ENCODE measurements around the gene EIF5A2.
"Not testable (repeated sequence)": the region's sequence is repeated elsewhere in the genome, so short reads cannot be mapped to it uniquely, and the experiment has no call there.

The EIF5A2 gene

DNA sequence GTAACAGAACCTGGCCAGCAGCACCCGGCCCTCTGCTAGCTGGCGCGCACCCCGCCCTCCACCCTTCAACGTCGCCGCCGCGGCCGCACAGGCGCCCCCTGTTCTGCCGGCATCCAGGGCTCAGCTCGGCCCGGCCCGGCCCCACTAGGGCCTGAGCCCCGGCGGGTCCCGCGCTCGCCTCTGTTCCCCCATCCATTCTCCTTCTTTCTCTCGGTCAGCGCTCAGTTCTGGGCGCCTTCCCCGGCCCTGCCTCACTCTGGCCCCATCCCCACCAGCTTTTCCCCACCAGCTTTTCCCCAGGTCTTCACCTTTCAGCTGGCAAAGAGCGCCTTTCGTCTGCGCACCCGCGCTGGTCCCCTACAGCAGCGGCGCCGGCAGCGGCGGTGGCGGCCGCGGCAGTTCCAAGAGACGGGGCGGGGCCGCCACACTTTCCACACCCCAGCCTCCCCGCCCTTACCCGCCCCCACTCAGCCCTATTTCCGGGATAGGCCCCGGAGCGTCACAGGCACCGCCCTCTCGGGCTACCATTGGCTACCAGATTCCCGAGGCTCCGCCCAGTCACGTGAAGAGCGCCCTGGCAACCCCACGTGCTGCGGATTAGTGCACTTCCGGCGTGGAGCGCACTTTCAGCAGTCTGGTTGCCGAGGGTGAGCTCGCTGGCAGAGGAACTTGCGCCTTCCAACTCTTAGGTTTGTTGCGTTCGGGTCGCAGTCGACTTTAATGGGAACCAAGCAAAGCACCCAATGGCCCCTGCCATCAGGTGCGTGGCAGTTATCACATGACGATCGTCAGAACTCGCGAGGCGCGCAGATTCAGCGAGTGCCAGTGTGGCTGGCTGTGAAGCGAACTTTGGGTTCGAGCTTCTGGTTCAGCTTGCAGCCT, at the start of gene EIF5A2:
Gene EIF5A2 (minus strand): TSS at position 403 of the 882 bp plus-strand sequence. CDS start 831 bp downstream, outside the sequence.
- H3K27me3 ChIP-seq (ENCODE audit: control insufficient read depth, insufficient read depth, low read length): no peaks in the 10 kb centered on the region
- no peaks in the 10 kb centered on the region for H3K9me3 ChIP-seq (ENCODE audit: control insufficient read depth, low read length)
- H3K36me3 ChIP-seq (ENCODE audit: control insufficient read depth, insufficient read depth, low read length): no peaks in the 10 kb centered on the region
- peak within 1 kb of the TSS; percentile 56 for H3K9ac ChIP-seq (ENCODE audit: low read length)
- peak within 1 kb of the TSS; percentile 11 for H3K4me3 ChIP-seq (ENCODE audit: low read length)
- peaks cover 7% of the 10 kb centered on the region for H3K4me1 ChIP-seq (ENCODE audit: control insufficient read depth, insufficient read depth, low read length)

DNA sequence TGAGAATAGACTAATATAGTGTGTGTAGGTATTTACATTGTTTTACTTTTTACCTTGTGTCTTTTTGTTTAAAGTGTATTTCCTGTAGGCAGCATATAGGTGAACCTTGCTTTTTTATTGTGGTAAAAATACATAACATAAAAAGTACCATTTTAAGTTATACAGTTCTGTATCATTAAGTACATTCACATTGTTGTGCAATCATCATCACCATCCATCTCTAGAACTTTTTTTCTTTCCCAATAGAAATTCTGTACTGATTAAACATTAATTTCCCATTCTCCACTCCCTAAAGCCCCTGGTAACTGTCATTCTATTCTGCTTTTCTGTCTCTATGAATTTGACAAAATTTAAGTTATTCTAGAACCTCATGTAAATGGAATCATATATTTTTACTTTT, 48.2 kb upstream of the EIF5A2 start:
- H3K36me3 ChIP-seq (ENCODE audit: control insufficient read depth, insufficient read depth, low read length): no peaks in the 10 kb centered on the region
- no peak overlapping the region for H3K4me3 ChIP-seq (ENCODE audit: low read length)
- no peaks in the 10 kb centered on the region for H3K9me3 ChIP-seq (ENCODE audit: control insufficient read depth, low read length)
- H3K27me3 ChIP-seq (ENCODE audit: control insufficient read depth, insufficient read depth, low read length): no peaks in the 10 kb centered on the region
- no peak overlapping the region for H3K9ac ChIP-seq (ENCODE audit: low read length)
- H3K4me1 ChIP-seq (ENCODE audit: control insufficient read depth, insufficient read depth, low read length): no peaks in the 10 kb centered on the region

DNA sequence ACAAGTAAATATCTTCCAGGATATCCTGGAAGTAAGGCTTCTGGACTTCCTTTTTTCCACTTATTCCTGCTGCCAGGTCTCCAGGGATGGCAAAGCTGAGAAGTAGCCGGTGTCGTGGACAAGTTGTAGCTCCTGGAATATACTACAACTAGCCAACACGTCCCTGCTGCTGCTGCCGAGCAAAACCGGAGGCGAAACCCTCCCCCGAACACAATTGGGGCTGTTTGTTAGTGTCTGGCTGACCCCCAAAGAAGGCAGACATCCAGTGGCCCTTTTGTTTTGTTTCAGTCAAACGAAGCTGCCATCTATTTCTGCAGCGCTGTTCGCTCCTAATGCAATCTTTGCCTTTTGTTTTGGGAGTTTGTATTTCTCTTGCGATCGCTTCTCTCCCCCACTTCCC, 45.3 kb upstream of the EIF5A2 start:
- Histone ChIP-seq H3K4me1 (ENCODE audit: control insufficient read depth, insufficient read depth, low read length) (no peaks in the 10 kb centered on the region), H3K36me3 (ENCODE audit: control insufficient read depth, insufficient read depth, low read length) (no peaks in the 10 kb centered on the region), H3K27me3 (ENCODE audit: control insufficient read depth, insufficient read depth, low read length) (no peaks in the 10 kb centered on the region), H3K9ac (ENCODE audit: low read length) (no peak overlapping the region), H3K4me3 (ENCODE audit: low read length) (no peak overlapping the region), H3K9me3 (ENCODE audit: control insufficient read depth, low read length) (no peaks in the 10 kb centered on the region)

DNA sequence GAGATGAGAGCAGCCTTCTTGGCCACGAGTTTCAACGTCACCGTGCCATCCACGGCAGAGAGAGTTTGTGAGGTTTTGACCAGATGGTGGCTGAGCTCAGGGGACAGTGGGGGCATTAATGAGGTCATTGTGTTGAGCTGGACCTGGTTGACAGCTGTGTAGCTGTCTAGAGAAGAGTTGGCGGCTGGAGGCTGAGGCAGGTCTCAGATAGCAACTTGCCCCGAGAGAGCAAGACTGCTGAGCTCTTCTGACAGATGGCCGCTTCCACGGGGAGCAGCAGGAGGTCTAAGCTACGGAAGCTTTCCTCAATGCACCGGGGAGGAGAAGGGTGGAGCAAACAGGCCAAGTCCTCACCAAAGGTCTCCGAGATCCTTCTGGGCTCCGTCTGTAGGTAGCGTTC, 44.8 kb upstream of the EIF5A2 start:
- H3K9ac ChIP-seq (ENCODE audit: low read length): no peak overlapping the region
- H3K4me1 ChIP-seq (ENCODE audit: control insufficient read depth, insufficient read depth, low read length): no peaks in the 10 kb centered on the region
- no peak overlapping the region for H3K4me3 ChIP-seq (ENCODE audit: low read length)
- no peaks in the 10 kb centered on the region for H3K9me3 ChIP-seq (ENCODE audit: control insufficient read depth, low read length)
- no peaks in the 10 kb centered on the region for H3K27me3 ChIP-seq (ENCODE audit: control insufficient read depth, insufficient read depth, low read length)
- H3K36me3 ChIP-seq (ENCODE audit: control insufficient read depth, insufficient read depth, low read length): no peaks in the 10 kb centered on the region

DNA sequence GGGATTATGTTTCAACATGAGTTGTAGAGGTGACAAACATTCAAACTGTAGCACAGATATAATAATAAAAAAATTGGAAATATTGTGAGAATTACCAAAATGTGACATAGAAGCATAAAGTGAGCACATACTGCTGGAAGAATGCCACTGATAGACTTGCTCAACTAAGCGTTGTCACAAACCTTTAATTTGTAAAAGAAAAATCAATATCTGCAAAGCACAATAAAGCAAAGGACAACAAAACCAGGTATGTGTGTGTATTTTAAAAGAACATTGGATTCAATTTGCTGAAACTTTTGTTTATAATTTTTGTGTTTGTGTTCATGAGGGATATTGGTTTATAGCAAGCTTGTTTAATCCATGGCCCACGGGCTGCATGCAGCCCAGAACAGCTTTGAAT, 40.8 kb upstream of the EIF5A2 start:
- no peaks in the 10 kb centered on the region for H3K27me3 ChIP-seq (ENCODE audit: control insufficient read depth, insufficient read depth, low read length)
- no peaks in the 10 kb centered on the region for H3K36me3 ChIP-seq (ENCODE audit: control insufficient read depth, insufficient read depth, low read length)
- H3K9me3 ChIP-seq (ENCODE audit: control insufficient read depth, low read length): no peaks in the 10 kb centered on the region
- no peak overlapping the region for H3K4me3 ChIP-seq (ENCODE audit: low read length)
- H3K9ac ChIP-seq (ENCODE audit: low read length): no peak overlapping the region
- no peaks in the 10 kb centered on the region for H3K4me1 ChIP-seq (ENCODE audit: control insufficient read depth, insufficient read depth, low read length)

DNA sequence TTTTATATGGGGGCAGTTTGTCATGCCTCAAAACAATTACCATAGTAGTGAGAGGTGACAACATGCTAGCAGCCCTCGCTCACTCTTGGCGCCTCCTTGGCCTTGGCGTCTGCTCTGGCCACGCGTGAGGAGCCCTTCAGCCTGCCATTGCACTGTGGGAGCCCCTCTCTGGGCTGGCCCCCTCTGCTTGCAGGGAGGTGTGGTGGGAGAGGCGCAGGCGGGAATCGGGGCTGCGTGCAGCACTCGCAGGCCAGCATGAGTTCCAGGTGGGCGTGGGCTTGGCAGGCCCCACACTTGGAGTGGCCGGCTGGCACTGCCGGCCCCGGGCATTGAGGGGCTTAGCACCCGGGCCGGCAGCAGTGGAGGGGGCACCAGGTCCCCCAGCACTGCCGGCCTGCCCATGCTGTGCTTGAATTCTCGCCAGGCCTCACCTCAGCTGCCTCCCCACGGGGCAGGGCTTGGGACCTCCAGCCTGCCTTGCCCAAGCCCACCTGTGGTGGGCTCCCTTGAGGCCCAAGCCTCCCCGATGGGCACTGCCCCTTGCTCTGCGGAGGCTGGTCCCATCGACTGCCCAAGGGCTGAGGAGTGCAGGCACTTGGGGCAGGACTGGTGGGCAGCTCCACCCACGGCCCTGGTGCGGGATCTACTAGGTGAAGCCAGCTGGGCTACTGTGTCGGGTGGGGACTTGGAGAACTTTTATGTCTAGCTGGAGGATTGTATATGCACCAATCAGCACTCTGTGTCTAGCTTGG, 38.8 kb upstream of the EIF5A2 start:
- H3K9ac ChIP-seq (ENCODE audit: low read length): no peak overlapping the region
- H3K4me3 ChIP-seq (ENCODE audit: low read length): no peak overlapping the region
- H3K9me3 ChIP-seq (ENCODE audit: control insufficient read depth, low read length): no peaks in the 10 kb centered on the region
- H3K4me1 ChIP-seq (ENCODE audit: control insufficient read depth, insufficient read depth, low read length): no peaks in the 10 kb centered on the region
- no peaks in the 10 kb centered on the region for H3K27me3 ChIP-seq (ENCODE audit: control insufficient read depth, insufficient read depth, low read length)
- H3K36me3 ChIP-seq (ENCODE audit: control insufficient read depth, insufficient read depth, low read length): no peaks in the 10 kb centered on the region

DNA sequence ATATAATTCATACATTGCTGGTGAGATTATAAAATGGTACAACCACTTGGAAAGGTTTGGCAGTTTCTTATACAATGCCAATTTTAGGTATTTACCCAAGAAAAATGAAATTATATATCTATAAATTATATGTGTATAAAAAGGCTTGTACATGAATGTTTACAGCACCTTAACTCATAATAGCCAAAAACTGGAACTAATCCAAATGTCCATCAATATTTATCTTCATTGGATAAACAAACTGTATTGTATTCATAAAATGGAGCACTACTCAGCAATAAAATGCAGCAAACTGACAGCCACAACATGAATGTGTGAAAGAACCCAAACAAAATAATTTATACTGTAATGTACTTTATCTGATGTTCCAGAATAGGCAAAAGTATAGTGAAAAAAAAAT, 33.6 kb upstream of the EIF5A2 start:
- H3K4me1 ChIP-seq (ENCODE audit: control insufficient read depth, insufficient read depth, low read length): no peaks in the 10 kb centered on the region
- H3K4me3 ChIP-seq (ENCODE audit: low read length): no peak overlapping the region
- no peaks in the 10 kb centered on the region for H3K9me3 ChIP-seq (ENCODE audit: control insufficient read depth, low read length)
- no peak overlapping the region for H3K9ac ChIP-seq (ENCODE audit: low read length)
- H3K36me3 ChIP-seq (ENCODE audit: control insufficient read depth, insufficient read depth, low read length): no peaks in the 10 kb centered on the region
- H3K27me3 ChIP-seq (ENCODE audit: control insufficient read depth, insufficient read depth, low read length): no peaks in the 10 kb centered on the region

DNA sequence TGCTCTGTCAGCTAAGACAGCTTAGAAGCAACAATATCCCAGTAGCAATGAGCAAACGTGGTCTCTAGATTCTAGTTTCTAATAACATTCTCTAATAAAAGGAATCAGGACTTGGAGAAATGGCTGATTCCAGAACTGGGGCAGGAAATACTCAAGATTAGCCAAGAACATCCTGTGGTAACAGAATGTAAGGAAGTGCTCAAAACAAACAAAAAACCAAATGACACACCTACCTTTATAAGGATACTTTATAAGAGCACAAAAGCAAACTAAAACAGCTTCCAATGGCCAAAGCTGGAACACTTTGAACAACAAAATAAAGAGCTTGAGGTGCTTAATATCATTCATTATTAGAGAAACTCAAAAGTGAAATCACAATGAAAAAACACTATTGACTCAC, 33.1 kb upstream of the EIF5A2 start:
- Histone ChIP-seq H3K27me3 (ENCODE audit: control insufficient read depth, insufficient read depth, low read length) (no peaks in the 10 kb centered on the region), H3K4me3 (ENCODE audit: low read length) (no peak overlapping the region), H3K9me3 (ENCODE audit: control insufficient read depth, low read length) (no peaks in the 10 kb centered on the region), H3K36me3 (ENCODE audit: control insufficient read depth, insufficient read depth, low read length) (no peaks in the 10 kb centered on the region), H3K4me1 (ENCODE audit: control insufficient read depth, insufficient read depth, low read length) (no peaks in the 10 kb centered on the region), H3K9ac (ENCODE audit: low read length) (no peak overlapping the region)

DNA sequence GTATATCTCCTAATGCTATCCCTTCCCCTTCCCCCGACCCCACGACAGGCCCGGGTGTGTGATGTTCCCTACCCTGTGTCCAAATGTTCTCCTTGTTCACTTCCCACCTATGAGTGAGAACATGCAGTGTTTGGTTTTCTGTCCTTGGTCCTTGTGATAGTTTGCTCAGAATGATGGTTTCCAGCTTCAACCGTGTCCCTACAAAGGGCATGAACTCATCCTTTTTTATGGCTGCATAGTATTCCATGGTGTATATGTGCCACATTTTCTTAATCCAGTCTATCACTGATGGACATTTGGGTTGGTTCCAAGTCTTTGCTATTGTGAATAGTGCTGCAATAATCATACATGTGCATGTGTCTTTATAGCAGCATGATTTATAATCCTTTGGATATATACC, 24.6 kb upstream of the EIF5A2 start:
- not testable (repeated sequence) for H3K9ac ChIP-seq (ENCODE audit: low read length); H3K27me3 ChIP-seq (ENCODE audit: control insufficient read depth, insufficient read depth, low read length); H3K9me3 ChIP-seq (ENCODE audit: control insufficient read depth, low read length); H3K36me3 ChIP-seq (ENCODE audit: control insufficient read depth, insufficient read depth, low read length); H3K4me3 ChIP-seq (ENCODE audit: low read length); H3K4me1 ChIP-seq (ENCODE audit: control insufficient read depth, insufficient read depth, low read length)

DNA sequence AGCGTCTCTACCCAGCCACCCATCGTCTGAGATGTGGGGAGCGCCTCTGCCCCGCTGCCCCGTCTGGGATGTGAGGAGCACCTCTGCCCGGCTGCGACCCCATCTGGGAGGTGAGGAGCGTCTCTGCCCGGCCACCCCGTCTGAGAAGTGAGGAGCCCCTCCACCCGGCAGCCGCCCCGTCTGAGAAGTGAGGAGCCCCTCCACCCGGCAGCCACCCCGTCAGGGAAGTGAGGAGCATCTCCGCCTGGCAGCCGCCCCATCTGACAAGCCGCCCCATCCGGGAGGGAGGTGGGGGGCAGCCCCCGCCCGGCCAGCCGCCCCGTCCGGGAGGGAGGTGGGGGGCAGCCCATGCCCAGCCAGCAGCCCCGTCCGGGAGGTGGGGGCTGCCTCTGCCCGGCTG, 15.1 kb upstream of the EIF5A2 start:
- not testable (repeated sequence) for H3K9ac ChIP-seq (ENCODE audit: low read length); H3K4me3 ChIP-seq (ENCODE audit: low read length); H3K9me3 ChIP-seq (ENCODE audit: control insufficient read depth, low read length); H3K36me3 ChIP-seq (ENCODE audit: control insufficient read depth, insufficient read depth, low read length); H3K27me3 ChIP-seq (ENCODE audit: control insufficient read depth, insufficient read depth, low read length); H3K4me1 ChIP-seq (ENCODE audit: control insufficient read depth, insufficient read depth, low read length)

DNA sequence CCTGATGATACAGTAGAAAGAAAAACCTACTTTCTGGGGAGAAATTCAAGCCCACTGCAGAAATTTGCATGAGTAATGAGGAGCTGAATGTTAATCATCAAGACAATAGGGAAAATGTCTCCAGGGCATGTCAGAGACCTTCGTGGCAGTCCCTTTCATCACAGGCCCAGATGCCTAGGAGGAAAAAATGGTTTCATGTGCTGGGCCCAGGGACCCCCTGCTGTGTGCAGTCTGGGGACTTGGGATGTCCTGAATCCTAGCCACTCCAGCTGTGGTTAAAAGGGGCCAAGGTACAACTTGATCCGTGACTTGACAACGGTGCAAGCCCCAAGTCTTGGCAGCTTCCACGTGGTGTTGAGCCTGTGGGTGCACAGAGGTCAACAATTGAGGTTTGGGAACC, 10.3 kb upstream of the EIF5A2 start:
- no peaks in the 10 kb centered on the region for H3K36me3 ChIP-seq (ENCODE audit: control insufficient read depth, insufficient read depth, low read length)
- no peak overlapping the region for H3K9ac ChIP-seq (ENCODE audit: low read length)
- H3K4me1 ChIP-seq (ENCODE audit: control insufficient read depth, insufficient read depth, low read length): no peaks in the 10 kb centered on the region
- no peak overlapping the region for H3K4me3 ChIP-seq (ENCODE audit: low read length)
- peaks cover 5% of the 10 kb centered on the region for H3K9me3 ChIP-seq (ENCODE audit: control insufficient read depth, low read length)
- no peaks in the 10 kb centered on the region for H3K27me3 ChIP-seq (ENCODE audit: control insufficient read depth, insufficient read depth, low read length)

DNA sequence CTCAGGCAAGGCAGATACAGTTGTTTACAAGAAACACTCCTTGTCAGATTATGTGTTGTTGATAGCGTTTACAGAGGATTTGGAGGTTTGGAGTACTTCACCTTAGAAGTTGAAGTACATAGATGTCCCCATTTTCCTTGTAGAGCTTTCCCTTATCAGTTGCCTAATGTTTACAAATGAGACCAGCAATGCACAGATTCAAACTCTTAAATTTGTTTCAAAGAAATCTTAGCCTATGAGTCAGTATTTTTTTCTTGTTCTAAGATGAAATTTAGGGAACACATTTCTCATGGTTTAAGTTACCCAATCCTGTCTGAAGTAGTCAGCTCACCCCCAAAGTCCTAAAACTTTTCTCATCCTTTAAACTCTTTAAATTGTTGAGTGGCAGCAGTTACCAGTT, 6.3 kb upstream of the EIF5A2 start:
- peaks cover 5% of the 10 kb centered on the region for H3K9me3 ChIP-seq (ENCODE audit: control insufficient read depth, low read length)
- no peak overlapping the region for H3K4me3 ChIP-seq (ENCODE audit: low read length)
- H3K27me3 ChIP-seq (ENCODE audit: control insufficient read depth, insufficient read depth, low read length): no peaks in the 10 kb centered on the region
- no peak overlapping the region for H3K9ac ChIP-seq (ENCODE audit: low read length)
- H3K4me1 ChIP-seq (ENCODE audit: control insufficient read depth, insufficient read depth, low read length): no peaks in the 10 kb centered on the region
- H3K36me3 ChIP-seq (ENCODE audit: control insufficient read depth, insufficient read depth, low read length): no peaks in the 10 kb centered on the region
